T-helper 2 cell treated with Interferon-gamma antibody and Interleukin-4, amounts not matched to agents 5 μg/mL and 100 μg/mL, for 36 hours (primary cell): Measurements from ENCODE around the gene PKIG.

ENCODE experiments used
- DNase-seq: peaks from one replicate; pipeline ENCODE4 v3.0.0; 2021; ENCODE audit warnings: low spot score
- H3K27ac Mint-ChIP-seq: one replicate; pipeline ENCODE4 v1.8.0; 2021; ENCODE audit warnings: mild to moderate bottlenecking, mixed read lengths
- H3K27me3 Mint-ChIP-seq: one replicate; pipeline ENCODE4 v1.8.0; 2021; ENCODE audit warnings: low read depth, mixed read lengths
- H3K36me3 Mint-ChIP-seq: one replicate; pipeline ENCODE4 v1.8.0; 2021; ENCODE audit warnings: low read depth, mixed read lengths
- H3K4me1 Mint-ChIP-seq: one replicate; pipeline ENCODE4 v1.8.0; 2021; ENCODE audit warnings: low read depth, mixed read lengths
- H3K4me3 Mint-ChIP-seq: one replicate; pipeline ENCODE4 v1.8.0; 2022; ENCODE audit warnings: mild to moderate bottlenecking, moderate library complexity, mixed read lengths
- H3K9me3 Mint-ChIP-seq: one replicate; pipeline ENCODE4 v1.8.0; 2021; ENCODE audit warnings: mixed read lengths

PKIG gene

GRCh38 chr20:44582311-44583025, at the start of gene PKIG:
Gene PKIG (plus strand): TSS chr20:44582579. CDS start chr20:44614557, 31,978 bp downstream.
- peaks cover 21% of the 10 kb centered on the region for H3K4me1 Mint-ChIP-seq
- H3K27ac Mint-ChIP-seq: no peak within 1 kb of the TSS
- no peak within 1 kb of the TSS for H3K4me3 Mint-ChIP-seq

DNA sequence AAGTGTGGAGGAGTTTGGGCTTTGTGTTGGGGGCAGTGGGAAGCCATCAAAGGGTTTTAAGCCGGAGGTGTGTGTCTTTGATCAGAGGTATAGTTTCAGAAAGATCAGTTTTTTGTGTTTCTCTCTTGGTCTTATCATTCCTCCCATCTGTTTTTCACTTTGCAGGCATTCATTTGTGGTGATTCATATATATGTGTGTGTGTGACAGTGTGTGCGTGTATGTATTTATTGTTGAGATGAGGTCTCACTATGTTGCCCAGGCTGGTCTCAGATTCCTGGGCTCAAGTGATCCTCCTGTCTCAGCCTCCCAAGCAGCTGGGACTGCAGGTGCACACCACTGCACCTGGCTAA, 49.4 kb upstream of the PKIG start:
- Mint-ChIP-seq H3K27ac (no peak overlapping the region), H3K36me3 (no peaks in the 10 kb centered on the region), H3K27me3 (peaks cover 11% of the 10 kb centered on the region), H3K4me3 (no peak overlapping the region), H3K4me1 (peaks cover 7% of the 10 kb centered on the region), H3K9me3 (no peaks in the 10 kb centered on the region)
- DNase-seq: no peak

More at GRCh38 chr20:44582311-44583025, at the start of gene PKIG:
- Mint-ChIP-seq H3K27me3 (no peaks in the 10 kb centered on the region), H3K9me3 (peaks cover 4% of the 10 kb centered on the region), H3K36me3 (no peaks in the 10 kb centered on the region)
- DNase-seq: no peak

DNA sequence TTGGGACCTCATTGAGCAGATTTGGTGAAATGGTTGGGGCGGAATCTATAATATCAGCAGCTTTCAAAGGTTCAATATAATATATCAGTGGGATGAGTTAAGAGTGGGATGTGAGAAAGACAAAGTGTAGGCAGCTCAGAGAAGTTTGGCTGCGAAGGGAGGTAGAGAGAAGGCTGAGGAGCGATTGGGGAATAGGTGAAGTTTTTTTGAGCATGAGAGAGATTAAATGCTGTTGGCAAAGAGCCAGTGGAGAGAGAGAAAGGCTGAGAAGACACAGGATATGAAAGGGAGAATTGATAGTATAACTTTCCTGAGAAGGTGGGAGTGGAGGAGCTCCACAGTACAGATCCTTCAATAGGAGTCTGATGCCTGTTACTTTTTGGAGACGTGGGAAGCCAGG, 48.5 kb upstream of the PKIG start:
- H3K27ac Mint-ChIP-seq: no peak overlapping the region
- no peaks in the 10 kb centered on the region for H3K9me3 Mint-ChIP-seq
- H3K36me3 Mint-ChIP-seq: no peaks in the 10 kb centered on the region
- peaks cover 11% of the 10 kb centered on the region for H3K27me3 Mint-ChIP-seq
- H3K4me1 Mint-ChIP-seq: peaks cover 7% of the 10 kb centered on the region
- DNase-seq: no peak
- H3K4me3 Mint-ChIP-seq: no peak overlapping the region

DNA sequence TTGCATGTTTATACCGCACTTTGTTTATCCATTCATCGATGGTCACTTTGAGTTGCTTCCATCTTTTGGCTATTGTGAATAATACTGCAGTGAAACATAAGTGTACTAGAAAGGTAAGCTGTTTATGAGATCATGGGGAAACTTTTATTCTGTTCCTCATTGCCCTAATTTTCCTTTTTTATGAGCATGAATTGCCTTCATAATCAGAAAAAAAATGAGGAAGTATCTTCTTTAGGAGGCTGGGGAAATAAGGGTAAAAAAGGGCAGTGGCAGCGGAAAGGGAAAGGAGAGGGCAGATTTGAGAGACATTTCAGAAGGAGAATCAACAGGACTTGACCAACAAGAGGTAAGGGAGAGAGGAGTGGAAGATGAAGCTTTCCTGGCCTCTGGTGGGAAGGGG, 46.2 kb upstream of the PKIG start:
- H3K4me1 Mint-ChIP-seq: peaks cover 6% of the 10 kb centered on the region
- no peak overlapping the region for H3K4me3 Mint-ChIP-seq
- H3K27ac Mint-ChIP-seq: no peak overlapping the region
- H3K9me3 Mint-ChIP-seq: no peaks in the 10 kb centered on the region
- peaks cover 11% of the 10 kb centered on the region for H3K27me3 Mint-ChIP-seq
- no peaks in the 10 kb centered on the region for H3K36me3 Mint-ChIP-seq
- no peak for DNase-seq

DNA sequence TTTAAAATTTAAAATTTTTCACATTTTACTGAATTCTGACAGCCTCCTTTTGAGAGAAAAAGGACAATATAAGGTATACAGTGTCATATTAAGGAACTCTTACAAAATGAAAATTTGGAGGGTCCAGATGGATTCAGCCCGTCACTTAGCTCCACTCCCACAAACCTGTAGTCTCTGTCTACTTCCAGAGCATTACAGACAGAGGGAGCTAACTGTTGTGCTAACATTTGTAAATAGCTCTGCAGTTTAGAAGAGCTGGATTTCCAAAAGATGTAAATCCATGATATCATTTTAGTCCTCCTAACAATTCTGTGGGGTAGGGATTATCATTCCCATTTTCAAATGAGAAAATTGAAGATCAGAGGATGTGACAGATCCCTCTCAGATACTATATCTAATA, 44.4 kb upstream of the PKIG start:
- peaks cover 3% of the 10 kb centered on the region for H3K4me1 Mint-ChIP-seq
- no peaks in the 10 kb centered on the region for H3K36me3 Mint-ChIP-seq
- H3K9me3 Mint-ChIP-seq: no peaks in the 10 kb centered on the region
- peaks cover 11% of the 10 kb centered on the region for H3K27me3 Mint-ChIP-seq
- no peak overlapping the region for H3K27ac Mint-ChIP-seq
- no peak overlapping the region for H3K4me3 Mint-ChIP-seq
- no peak for DNase-seq

GRCh38 chr20:44540834-44541233, 41.5 kb upstream of the PKIG start:
- peaks cover 7% of the 10 kb centered on the region for H3K27me3 Mint-ChIP-seq
- H3K9me3 Mint-ChIP-seq: no peaks in the 10 kb centered on the region
- no peak overlapping the region for H3K27ac Mint-ChIP-seq
- H3K36me3 Mint-ChIP-seq: no peaks in the 10 kb centered on the region
- H3K4me1 Mint-ChIP-seq: peaks cover 3% of the 10 kb centered on the region
- no peak overlapping the region for H3K4me3 Mint-ChIP-seq
- no peak for DNase-seq

DNA sequence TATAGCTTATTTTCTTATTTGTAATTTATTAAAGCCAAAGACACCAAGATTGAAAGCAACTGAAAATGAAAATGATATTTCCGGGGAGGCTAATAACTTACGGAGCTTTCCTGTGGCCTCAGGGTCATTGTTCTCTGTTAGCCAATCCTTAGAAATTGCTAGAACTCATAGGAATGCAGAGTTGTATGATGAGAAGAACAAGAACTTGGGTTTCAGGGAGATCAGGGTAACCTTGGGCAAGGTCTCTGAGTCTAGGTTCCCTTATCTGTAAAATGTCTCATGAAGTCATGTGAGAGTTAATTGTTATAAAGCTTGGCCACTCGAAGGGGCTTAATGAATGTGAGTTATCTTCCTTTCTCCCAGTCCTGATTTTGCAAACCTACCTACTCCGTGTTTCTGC, 40.4 kb upstream of the PKIG start:
- Mint-ChIP-seq H3K9me3 (no peaks in the 10 kb centered on the region), H3K27ac (no peak overlapping the region), H3K4me1 (no peaks in the 10 kb centered on the region), H3K4me3 (no peak overlapping the region), H3K27me3 (no peaks in the 10 kb centered on the region), H3K36me3 (no peaks in the 10 kb centered on the region)
- no peak for DNase-seq

GRCh38 chr20:44542890-44543289, 39.5 kb upstream of the PKIG start:
- DNase-seq: no peak
- Mint-ChIP-seq H3K27me3 (peaks cover 5% of the 10 kb centered on the region), H3K9me3 (no peaks in the 10 kb centered on the region), H3K4me1 (no peaks in the 10 kb centered on the region), H3K36me3 (no peaks in the 10 kb centered on the region), H3K27ac (no peak overlapping the region), H3K4me3 (no peak overlapping the region)

DNA sequence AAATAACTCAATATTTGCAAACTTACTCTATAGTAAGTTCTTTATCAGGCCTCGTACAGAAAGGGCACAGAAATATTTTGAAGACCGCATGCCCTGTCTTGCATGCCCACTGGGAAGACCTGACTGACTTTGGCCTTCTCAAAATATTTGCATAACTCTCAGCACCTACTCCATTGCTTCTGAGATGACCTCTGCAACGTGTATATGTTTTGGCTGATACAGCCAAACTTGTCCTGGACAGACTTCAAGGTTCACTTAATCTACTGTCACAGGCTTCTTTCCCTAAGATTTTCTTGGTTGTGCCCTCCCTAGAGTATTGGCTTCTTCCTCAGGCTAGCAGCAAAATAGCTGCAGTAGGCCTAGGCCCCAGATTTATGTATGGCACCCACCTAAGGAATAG, 39.0 kb upstream of the PKIG start:
- no peak overlapping the region for H3K27ac Mint-ChIP-seq
- DNase-seq: no peak
- H3K27me3 Mint-ChIP-seq: peaks cover 5% of the 10 kb centered on the region
- H3K36me3 Mint-ChIP-seq: no peaks in the 10 kb centered on the region
- H3K4me1 Mint-ChIP-seq: no peaks in the 10 kb centered on the region
- no peak overlapping the region for H3K4me3 Mint-ChIP-seq
- H3K9me3 Mint-ChIP-seq: no peaks in the 10 kb centered on the region

DNA sequence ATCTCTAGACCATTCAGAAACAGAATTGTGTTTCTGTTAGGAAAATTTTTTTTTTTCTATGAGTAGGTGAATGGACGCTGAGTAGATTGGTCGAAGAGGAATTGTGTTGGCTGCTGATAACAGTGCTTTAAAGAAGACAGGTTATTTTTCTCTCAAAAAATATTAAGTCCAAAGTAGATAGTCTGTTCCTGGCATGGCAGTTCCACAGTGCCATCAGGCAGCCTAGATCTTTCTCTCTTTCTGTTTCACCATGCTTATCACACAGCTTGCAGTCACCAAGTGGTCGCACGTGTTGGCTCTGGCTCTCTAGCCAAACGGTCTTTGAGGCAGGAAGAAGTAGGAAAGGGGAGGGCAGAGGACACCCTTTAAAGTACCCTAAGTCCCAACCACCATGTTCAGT, 38.1 kb upstream of the PKIG start:
- Mint-ChIP-seq H3K9me3 (no peaks in the 10 kb centered on the region), H3K27ac (no peak overlapping the region), H3K27me3 (peaks cover 9% of the 10 kb centered on the region), H3K4me1 (no peaks in the 10 kb centered on the region), H3K36me3 (no peaks in the 10 kb centered on the region), H3K4me3 (no peak overlapping the region)
- DNase-seq: no peak

DNA sequence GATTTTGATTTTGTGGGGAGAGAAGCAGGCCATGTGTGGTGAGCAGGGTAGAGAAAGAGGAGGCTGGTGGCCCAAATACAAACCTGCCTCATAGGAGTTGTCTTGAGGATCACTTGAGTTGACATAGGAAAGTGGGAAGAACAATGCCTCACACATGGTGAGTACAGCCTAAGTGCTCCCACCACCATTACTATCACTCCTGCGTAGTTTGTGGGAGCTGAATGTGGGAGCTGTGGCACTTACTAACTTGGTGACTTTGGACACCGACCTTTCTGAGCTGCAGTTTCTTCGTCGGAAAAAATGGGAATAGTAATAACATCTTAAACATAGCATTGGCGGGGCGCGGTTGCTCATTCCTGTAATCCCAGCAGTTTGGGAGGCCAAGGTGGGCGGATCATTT, 35.0 kb upstream of the PKIG start:
- no peak overlapping the region for H3K27ac Mint-ChIP-seq
- H3K4me3 Mint-ChIP-seq: no peak overlapping the region

GRCh38 chr20:44549123-44549522, 33.3 kb upstream of the PKIG start:
- no peak for DNase-seq
- no peaks in the 10 kb centered on the region for H3K36me3 Mint-ChIP-seq
- no peak overlapping the region for H3K4me3 Mint-ChIP-seq
- H3K4me1 Mint-ChIP-seq: peaks cover 16% of the 10 kb centered on the region
- H3K9me3 Mint-ChIP-seq: no peaks in the 10 kb centered on the region
- H3K27me3 Mint-ChIP-seq: peaks cover 10% of the 10 kb centered on the region
- no peak overlapping the region for H3K27ac Mint-ChIP-seq

More for the DNA sequence above, 35.0 kb upstream of the PKIG start:
- Mint-ChIP-seq H3K27me3 (peaks cover 10% of the 10 kb centered on the region), H3K4me1 (peaks cover 2% of the 10 kb centered on the region), H3K9me3 (no peaks in the 10 kb centered on the region), H3K36me3 (no peaks in the 10 kb centered on the region)
- DNase-seq: no peak

- no peak for DNase-seq
- Mint-ChIP-seq H3K27me3 (peaks cover 10% of the 10 kb centered on the region), H3K36me3 (no peaks in the 10 kb centered on the region), H3K4me1 (peaks cover 20% of the 10 kb centered on the region), H3K4me3 (no peak overlapping the region), H3K27ac (no peak overlapping the region), H3K9me3 (no peaks in the 10 kb centered on the region)
These were observed 30.3 kb upstream of the PKIG start for GRCh38 chr20:44552050-44552449.

GRCh38 chr20:44552568-44552949, 29.8 kb upstream of the PKIG start:
- Mint-ChIP-seq H3K27ac (peak overlapping the region; percentile 67), H3K36me3 (no peaks in the 10 kb centered on the region), H3K4me3 (peak overlapping the region; percentile 25), H3K9me3 (no peaks in the 10 kb centered on the region), H3K27me3 (peaks cover 6% of the 10 kb centered on the region), H3K4me1 (peaks cover 20% of the 10 kb centered on the region)
- no peak for DNase-seq
